C4-2B (cell line): ENCODE measurements around the gene GIT1.

ENCODE experiments used
- H3K27ac ChIP-seq: fragments of 450-650 bp; 2 replicates; pipeline ENCODE4 v1.5.1; 2017
- ZFX ChIP-seq: fragments of 450-650 bp; IDR thresholded peaks from 2 replicates; pipeline ENCODE4 v1.6.1; 2017
- TF ChIP-seq, protein P1 (sequence below): fragments of 450-650 bp; conservative IDR thresholded peaks from 2 replicates; pipeline ENCODE4 v1.5.1; 2017; ENCODE audit warnings: mild to moderate bottlenecking

GIT1 gene

DNA sequence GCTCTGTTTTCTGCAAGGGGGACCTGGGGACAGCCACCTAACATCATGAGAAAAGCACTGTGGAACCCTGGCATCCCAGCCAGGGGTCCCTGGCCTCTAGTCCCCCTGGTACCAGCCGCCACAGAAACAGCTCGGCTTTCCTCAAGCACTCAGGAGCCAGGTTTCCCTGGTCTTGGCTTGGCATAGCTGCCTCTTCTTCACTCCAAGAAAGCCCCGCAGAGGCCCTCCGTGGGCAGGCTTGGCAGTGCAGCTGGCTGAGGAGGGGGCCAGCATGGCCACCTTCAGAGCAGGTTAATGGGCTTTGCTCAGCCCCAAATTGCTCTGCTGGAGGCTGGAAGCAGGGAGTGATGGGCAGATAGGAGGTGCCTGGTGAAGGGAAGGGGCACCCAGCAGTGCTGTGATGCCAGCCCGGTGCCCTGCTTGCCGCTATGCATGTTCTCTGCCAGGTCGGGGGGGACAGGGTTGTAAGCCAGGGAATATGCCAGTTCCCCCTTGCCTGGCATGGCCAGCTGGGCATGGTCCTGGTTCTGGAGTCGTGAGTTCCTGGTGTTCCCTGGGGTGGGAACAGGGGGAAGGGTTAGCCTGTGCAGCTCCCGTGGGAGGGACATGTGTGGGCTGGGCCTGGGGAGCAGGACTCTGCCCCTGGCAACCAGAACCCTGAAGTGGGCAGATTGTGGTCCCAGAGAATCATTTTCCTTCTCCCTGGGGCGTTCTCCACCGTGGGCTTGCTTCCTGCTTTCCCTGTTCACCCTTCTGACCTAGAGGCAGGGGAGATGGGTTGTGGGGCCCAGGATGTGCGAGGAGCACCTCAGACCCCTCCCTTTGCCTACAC lies 6.7 kb upstream of the GIT1 start:
- TF ChIP-seq, protein P1, sequence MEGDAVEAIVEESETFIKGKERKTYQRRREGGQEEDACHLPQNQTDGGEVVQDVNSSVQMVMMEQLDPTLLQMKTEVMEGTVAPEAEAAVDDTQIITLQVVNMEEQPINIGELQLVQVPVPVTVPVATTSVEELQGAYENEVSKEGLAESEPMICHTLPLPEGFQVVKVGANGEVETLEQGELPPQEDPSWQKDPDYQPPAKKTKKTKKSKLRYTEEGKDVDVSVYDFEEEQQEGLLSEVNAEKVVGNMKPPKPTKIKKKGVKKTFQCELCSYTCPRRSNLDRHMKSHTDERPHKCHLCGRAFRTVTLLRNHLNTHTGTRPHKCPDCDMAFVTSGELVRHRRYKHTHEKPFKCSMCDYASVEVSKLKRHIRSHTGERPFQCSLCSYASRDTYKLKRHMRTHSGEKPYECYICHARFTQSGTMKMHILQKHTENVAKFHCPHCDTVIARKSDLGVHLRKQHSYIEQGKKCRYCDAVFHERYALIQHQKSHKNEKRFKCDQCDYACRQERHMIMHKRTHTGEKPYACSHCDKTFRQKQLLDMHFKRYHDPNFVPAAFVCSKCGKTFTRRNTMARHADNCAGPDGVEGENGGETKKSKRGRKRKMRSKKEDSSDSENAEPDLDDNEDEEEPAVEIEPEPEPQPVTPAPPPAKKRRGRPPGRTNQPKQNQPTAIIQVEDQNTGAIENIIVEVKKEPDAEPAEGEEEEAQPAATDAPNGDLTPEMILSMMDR = no peak
- no peak for TF ChIP-seq ZFX
- no peak overlapping the region for H3K27ac ChIP-seq

DNA sequence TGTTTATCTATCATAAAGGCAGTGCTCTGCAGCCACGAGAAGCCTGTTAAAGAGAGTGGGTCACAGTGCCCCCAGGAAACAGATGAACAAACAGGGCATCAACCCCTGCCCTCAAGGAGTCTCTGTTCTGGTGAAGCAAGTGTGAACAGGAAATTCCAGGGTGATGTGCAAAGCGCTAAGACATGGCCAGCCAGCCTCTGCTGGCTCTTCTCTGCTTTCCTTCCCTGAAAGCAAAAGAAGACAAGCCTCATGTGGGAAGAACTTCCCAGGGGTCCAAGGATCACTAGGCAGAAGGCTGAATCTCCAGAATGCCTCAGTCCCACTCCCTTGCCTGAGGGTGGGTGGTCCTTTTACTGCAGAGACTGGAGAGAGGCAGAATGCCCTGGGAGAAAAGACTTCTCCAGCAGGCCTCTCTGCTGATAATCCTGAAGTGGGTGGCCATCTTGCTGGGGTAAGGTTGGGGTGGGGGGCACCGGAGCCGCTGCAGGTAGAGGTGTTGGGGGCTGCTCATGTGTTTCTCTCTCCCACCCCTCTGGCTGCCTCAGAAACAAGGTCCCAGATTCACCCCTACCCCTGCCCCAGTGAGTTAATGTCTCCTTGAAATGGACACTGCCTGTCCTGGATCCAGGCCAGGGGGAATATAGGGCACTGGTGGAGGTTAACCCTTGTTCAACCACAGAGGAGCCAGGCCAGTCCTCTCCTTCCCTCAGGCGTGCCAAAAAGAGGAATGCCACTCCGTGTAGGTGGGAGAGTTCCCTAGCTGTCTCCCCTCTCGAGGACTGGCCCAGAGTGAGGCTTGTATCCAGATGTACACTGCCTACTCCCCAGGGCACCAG lies 5.9 kb upstream of the GIT1 start:
- no peak overlapping the region for H3K27ac ChIP-seq
- TF ChIP-seq, protein P1 = no peak
- no peak for TF ChIP-seq ZFX

DNA sequence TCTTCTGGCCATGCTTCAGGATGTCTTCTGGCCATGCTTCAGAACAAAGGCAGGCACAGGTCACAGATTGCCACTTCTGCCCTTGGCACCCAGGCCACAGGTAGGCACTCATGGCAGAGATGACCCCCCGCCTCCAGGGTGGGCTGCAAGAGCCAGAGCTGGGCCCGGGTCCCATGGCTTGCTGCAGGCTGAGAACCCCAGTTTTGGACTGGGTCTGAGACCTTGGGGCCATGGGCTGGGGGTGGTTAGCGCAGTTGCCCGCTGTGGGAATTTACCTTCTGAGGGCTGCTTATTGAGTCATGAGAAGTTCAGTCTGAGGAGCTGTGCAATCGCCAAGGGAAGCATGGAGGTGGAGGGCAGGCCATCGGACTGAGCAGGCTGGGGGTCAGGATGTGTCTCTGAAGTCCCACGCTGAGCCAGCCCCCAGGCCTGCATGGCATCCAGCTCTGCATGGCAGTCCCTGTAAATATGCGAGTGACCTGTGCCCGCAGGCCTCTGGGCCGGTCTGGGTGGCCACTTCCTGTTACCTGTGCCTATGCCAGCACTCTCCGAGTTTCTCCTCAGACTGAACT lies 5.2 kb upstream of the GIT1 start:
- peak overlapping the region; percentile 89 for H3K27ac ChIP-seq
- TF ChIP-seq, protein P1 = no peak
- TF ChIP-seq ZFX = no peak

DNA sequence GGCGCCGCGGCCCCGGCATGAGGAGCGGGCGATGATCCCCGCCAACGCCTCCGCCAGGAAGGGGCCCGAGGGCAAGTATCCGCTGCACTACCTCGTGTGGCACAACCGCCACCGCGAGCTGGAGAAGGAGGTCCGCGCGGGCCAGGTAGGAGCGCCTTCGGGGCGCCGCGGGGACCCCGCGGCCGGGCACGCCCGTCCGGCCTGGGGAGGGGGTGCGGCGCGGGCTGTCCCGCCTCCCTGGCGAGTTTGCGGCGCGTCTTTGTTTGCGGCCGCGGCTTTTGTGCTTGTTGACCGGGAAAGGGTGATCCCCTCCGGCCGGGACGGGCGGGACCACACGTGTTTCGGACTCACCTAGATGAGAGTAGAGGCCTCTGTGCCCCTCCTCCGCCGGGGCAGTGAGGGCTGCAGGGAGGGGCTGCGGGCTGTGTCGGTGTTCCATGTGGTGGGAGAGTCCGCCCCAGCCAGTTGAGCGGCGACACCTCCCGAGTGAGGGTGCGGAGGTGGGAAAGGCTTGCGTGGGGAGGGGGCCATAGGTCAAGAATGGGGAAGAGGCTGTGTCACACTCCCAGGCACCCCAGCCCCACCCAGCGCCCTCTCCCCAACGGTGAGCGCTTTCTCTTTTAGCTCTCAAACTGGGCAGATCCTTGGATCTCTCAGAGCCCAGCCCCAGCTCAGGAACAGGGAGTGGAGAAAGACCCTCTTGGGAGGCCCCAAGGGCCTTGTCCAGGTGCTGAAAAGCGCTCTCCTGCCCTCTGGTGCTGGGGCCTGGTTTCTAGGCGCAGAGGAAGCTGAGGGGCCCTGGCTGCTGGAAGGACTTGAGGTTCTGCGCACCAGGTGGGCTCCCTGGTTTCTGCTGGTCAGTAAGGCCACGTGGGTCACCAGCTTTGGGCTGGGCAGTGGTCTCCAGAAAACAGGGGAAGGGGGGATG lies 4.4 kb upstream of the GIT1 start:
- H3K27ac ChIP-seq = peak overlapping the region; percentile 89
- TF ChIP-seq ZFX = 0 out of 2 replicates have a peak, but pooled peaks have one; percentile 27
- TF ChIP-seq, protein P1 = no peak; the same call in 1 of the 2 replicates

DNA sequence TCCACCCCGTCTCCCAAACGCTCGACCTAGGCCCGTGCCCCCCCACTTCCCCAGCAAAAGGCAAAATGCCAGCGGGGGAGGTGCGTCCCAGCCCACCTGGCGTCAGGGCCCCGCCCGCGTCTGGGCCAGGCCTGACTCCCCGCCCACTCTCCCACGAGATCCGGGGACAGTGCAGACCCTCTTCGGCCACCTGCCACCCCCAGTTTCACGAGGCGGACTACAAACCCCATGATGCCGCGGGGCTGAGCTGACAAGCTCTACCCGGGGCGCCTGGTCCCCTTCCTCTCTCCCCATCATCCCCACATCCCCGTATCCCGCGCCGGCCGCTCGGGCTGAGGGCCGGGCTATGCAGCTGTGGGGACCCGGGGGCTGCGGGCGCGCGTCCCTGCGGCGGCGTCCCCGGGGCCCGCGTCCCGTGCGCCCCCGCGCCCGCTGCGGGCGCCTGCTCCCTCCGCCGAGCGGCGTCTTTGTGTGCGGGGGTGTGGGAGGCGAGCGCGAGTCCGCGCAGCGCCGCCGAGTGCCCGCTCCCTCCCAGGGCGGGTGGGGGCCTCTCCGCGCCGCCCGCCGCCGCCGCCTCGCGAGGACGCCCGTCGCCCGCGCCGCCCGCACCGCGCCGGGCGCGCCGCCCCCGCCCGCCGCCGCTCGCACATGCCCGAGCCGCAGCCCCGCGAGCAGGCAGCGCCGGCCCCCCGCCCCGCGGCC lies 3.6 kb upstream of the GIT1 start, which contains the start of gene ANKRD13B:
Gene ANKRD13B (plus strand): TSS at position 283 of the 702 bp plus-strand sequence. CDS start 490 bp downstream, outside the sequence.
- 0 out of 2 replicates have a peak, but pooled peaks have one; percentile 11 for TF ChIP-seq ZFX
- TF ChIP-seq, protein P1 = no peak
- peak within 1 kb of the TSS; percentile 89 for H3K27ac ChIP-seq
